ENCODE data around the gene PTER.

- TF ChIP-seq CTCF (IDR thresholded peaks at IDR 0.05) (no peak), POLR2A (IDR thresholded peaks at IDR 0.05) (no peak)
Measured at GRCh38 chr10:16477757-16478156, 40.9 kb downstream of the PTER start.
